DND-41 (cell line): ENCODE results near the gene AFAP1.

ENCODE experiments used
- CTCF ChIP-seq: IDR thresholded peaks from 2 replicates; pipeline ENCODE4 v1.5.1; 2012; ENCODE audit warnings: borderline replicate concordance, low read length, moderate library complexity, mild to moderate bottlenecking; ENCODE audit not compliant: poor library complexity, severe bottlenecking; ENCODE audit errors: extremely low read depth
- EZH2 ChIP-seq: IDR thresholded peaks from 3 replicates; pipeline ENCODE4 v1.6.1; 2012; ENCODE audit warnings: borderline replicate concordance, low read depth, mild to moderate bottlenecking, moderate library complexity, low read length, inconsistent platforms; ENCODE audit not compliant: severe bottlenecking

GRCh38 chr4:7976634-7977033 lies 37.0 kb upstream of the AFAP1 start:
- TF ChIP-seq CTCF (no peak), EZH2 (no peak)
